K562 (cell line): ENCODE data around the gene GATB. TPM values are rescaled to one million over a fixed set of nuclear protein-coding genes. Genes with fewer than 3 reads are reported as not detected.

ENCODE experiments used
- ATAC-seq: fragments of 200-7000 bp; cut with Tn5 transposase; 3 replicates; pipeline ENCODE4 v1.9.1; 2020; ENCODE audit warnings: moderate library complexity
- BruUV-seq: library from RNA; stranded (reverse); fragments of 400-500 nt; replicated peaks from 2 replicates; lab custom pipeline; 2021; lab: Mats Ljungman, UMichigan
- CTCF ChIA-PET: fragments of 300-600 bp; formaldehyde crosslinking; extraction: SDS; loops from one replicate; lab custom pipeline; 2021; ENCODE audit warnings: low intra/inter-chr PET ratio; lab: Yijun Ruan, JAX
- POLR2A ChIA-PET: fragments of 300-600, 350-650 bp; sonication (Branson Sonifier 250); formaldehyde crosslinking; extraction: SDS; loops from one replicate; lab custom pipeline; 2021; ENCODE audit warnings: antibody characterized with exemption, inconsistent platforms; lab: Yijun Ruan, JAX
- DNase-seq, 4 experiments: peaks; one replicate each; pipeline versions ENCODE4 v3.0.0 to v3.0.0-alpha.2; 2011 to 2018; ENCODE audit warnings: low spot score in 3 of 4, mixed read lengths in 3 of 4; ENCODE audit errors: extremely low read depth in 1 of 4
- FAIRE-seq: peaks from 2 replicates; lab custom pipeline; 2011; peaks lifted over from hg19 to GRCh38; lab: Jason Lieb, UNC
- H2AFZ ChIP-seq: 2 replicates; pipeline ENCODE4 v1.6.0; 2011; ENCODE audit warnings: low read depth, low read length, control low read depth, inconsistent platforms
- H3K27ac ChIP-seq: fragments of 200-600 bp; 3 replicates; pipeline ENCODE4 v1.8.0; 2011; ENCODE audit warnings: low read depth, mild to moderate bottlenecking, control low read depth, inconsistent platforms, low read length, moderate library complexity, mixed read lengths; ENCODE audit errors: extremely low read depth
- H3K27me3 ChIP-seq, 2 experiments: fragments of 300-600 bp in 1 of 2; 2 replicates in 1 of 2; 3 replicates in 1 of 2; pipeline versions ENCODE4 v1.6.0 to v1.8.0; 2011; ENCODE audit warnings: inconsistent platforms in 2 of 2, low read length in 2 of 2, mild to moderate bottlenecking in 1 of 2, mixed read lengths in 1 of 2, moderate library complexity in 1 of 2; ENCODE audit not compliant: control insufficient read depth in 2 of 2, insufficient read depth in 2 of 2
- H3K36me3 ChIP-seq: fragments of 300-600 bp; 3 replicates; pipeline ENCODE4 v1.8.0; 2011; ENCODE audit warnings: mild to moderate bottlenecking, low read length, inconsistent platforms; ENCODE audit not compliant: control insufficient read depth, insufficient read depth
- H3K4me1 ChIP-seq, 2 experiments: fragments of 200-600 bp in 1 of 2; replicated peaks in 1 of 2; 2 replicates in 1 of 2; 3 replicates in 1 of 2; pipeline versions ENCODE4 v1.5.1 to v1.8.0; 2011; ENCODE audit warnings: inconsistent platforms in 2 of 2, low read length in 2 of 2, mild to moderate bottlenecking in 1 of 2, mixed read lengths in 1 of 2, moderate library complexity in 1 of 2; ENCODE audit not compliant: control insufficient read depth in 2 of 2, insufficient read depth in 2 of 2
- H3K4me2 ChIP-seq: 2 replicates; pipeline ENCODE4 v1.6.1; 2011; ENCODE audit warnings: low read length, control low read depth, inconsistent platforms, mixed read lengths; ENCODE audit not compliant: insufficient read depth
- H3K4me3 ChIP-seq: fragments of 200-600 bp; sonication (generic), shearing (Covaris generic); 2 replicates; pipeline ENCODE4 v1.5.1; 2016; ENCODE audit warnings: control low read depth, inconsistent platforms
- H3K79me2 ChIP-seq: fragments of 200-600 bp; 3 replicates; pipeline ENCODE4 v1.8.0; 2011; ENCODE audit warnings: low read length, inconsistent platforms; ENCODE audit not compliant: control insufficient read depth, insufficient read depth
- H3K9ac ChIP-seq, 2 experiments: 2 replicates each; pipeline versions ENCODE4 v1.6.0 to v1.6.1; 2011; ENCODE audit warnings: low read depth in 2 of 2, low read length in 2 of 2, control low read depth in 1 of 2, inconsistent platforms in 1 of 2, mild to moderate bottlenecking in 1 of 2, mixed read lengths in 1 of 2; ENCODE audit not compliant: insufficient read depth in 1 of 2
- H3K9me1 ChIP-seq: one replicate; pipeline ENCODE4 v1.6.0; 2011; ENCODE audit warnings: inconsistent platforms, mild to moderate bottlenecking, low read length, moderate library complexity; ENCODE audit not compliant: control insufficient read depth, insufficient read depth
- H3K9me3 ChIP-seq: replicated peaks from 2 replicates; pipeline ENCODE4 v1.5.1; 2011; ENCODE audit warnings: low read depth, low read length, inconsistent platforms; ENCODE audit not compliant: control insufficient read depth, insufficient read depth
- H4K20me1 ChIP-seq: replicated peaks from 2 replicates; pipeline ENCODE4 v1.6.1; 2011; ENCODE audit warnings: low read length, inconsistent platforms, mixed read lengths; ENCODE audit not compliant: control insufficient read depth, insufficient read depth
- DACH1 ChIP-seq: fragments of 450-650 bp; IDR thresholded peaks from 2 replicates; pipeline ENCODE4 v1.6.1; 2018; ENCODE audit not compliant: partially characterized antibody
- LARP7 ChIP-seq: fragments of 450-650 bp; IDR thresholded peaks from 2 replicates; pipeline ENCODE4 v1.6.1; 2016
- MAFK ChIP-seq: IDR thresholded peaks from 2 replicates; pipeline ENCODE4 v1.6.1; 2011; ENCODE audit warnings: low read length, improper control_type of control experiment
- MLLT1 ChIP-seq, 2 experiments: fragments of 450-650 bp; IDR thresholded peaks; 2 replicates each; pipeline ENCODE4 v1.6.1; 2016
- RBM17 ChIP-seq: fragments of 200-400 bp; formaldehyde crosslinking; IDR thresholded peaks from 2 replicates; pipeline ENCODE4 v1.6.1; 2017; ENCODE audit warnings: low read depth, mild to moderate bottlenecking, low read length, borderline replicate concordance
- SMARCE1 ChIP-seq: fragments of 450-650 bp; IDR thresholded peaks from 2 replicates; pipeline ENCODE4 v1.7.1; 2016; ENCODE audit warnings: mild to moderate bottlenecking
- SMC3 ChIP-seq: conservative IDR thresholded peaks from 2 replicates; pipeline ENCODE4 v1.6.1; 2011; ENCODE audit warnings: low read depth, low read length, improper control_type of control experiment; ENCODE audit not compliant: insufficient read depth
- THAP12 ChIP-seq: fragments of 250-450 bp; sonication (Bioruptor Pico); IDR thresholded peaks from 2 replicates; pipeline ENCODE4 v1.9.0; 2021; ENCODE audit warnings: mild to moderate bottlenecking, inconsistent platforms
- TRIM25 ChIP-seq: fragments of 450-650 bp; IDR thresholded peaks from 2 replicates; pipeline ENCODE4 v1.7.0; 2016; ENCODE audit warnings: borderline replicate concordance
- ZNF277 ChIP-seq: fragments of 250-450 bp; sonication (Bioruptor Pico); IDR thresholded peaks from 2 replicates; pipeline ENCODE4 v1.8.0; 2022; ENCODE audit warnings: inconsistent platforms, mild to moderate bottlenecking, moderate library complexity, borderline replicate concordance
- WGBS: fragments of 100-300 bp; shearing (Covaris generic); methylation state at CpG from one replicate; pipeline ENCODE4 v1.1.6; 2016; ENCODE audit warnings: low coverage, mixed read lengths; ENCODE audit not compliant: insufficient coverage; ENCODE audit errors: missing lambda C conversion rate; 5-methylcytosine and 5-hydroxymethylcytosine counted together
- in situ Hi-C: fragments of 300-500 bp; cut with MboI; formaldehyde crosslinking; loops from 4 replicates; pipeline ENCODE4 v1.15.0; 2018; ENCODE audit warnings: inconsistent platforms, mixed read lengths
- intact Hi-C: fragments of 100-400 bp; cut with micrococcal nuclease; formaldehyde crosslinking; loops from 2 replicates; pipeline ENCODE4 v1.14.2; 2022
- polyA plus RNA-seq, 8 experiments: library from polyadenylated mRNA; depleted of rRNA in 4 of 8; stranded (reverse) in 5 of 8; unstranded in 3 of 8; fragments of >200 nt; fragmentation: Nextera tagmentation in 2 of 8; fragmentation: Illumina TruSeq in 1 of 8; extraction: Ambion mirVana in 2 of 8; extraction: Trizol in 1 of 8; gene quantifications; 2 replicates each; pipeline versions ENCODE4 v1.2.1 to v1.2.3, GENCODE V29; 2011 to 2014; ENCODE audit warnings: inconsistent platforms in 1 of 8, missing spikeins in 1 of 8
- total RNA-seq, 7 experiments: library from RNA; depleted of rRNA in 6 of 7; stranded (reverse); fragments of >200 nt in 6 of 7; fragmentation: Illumina TruSeq in 2 of 7; extraction: Trizol in 2 of 7; gene quantifications; 2 replicates each; pipeline versions ENCODE4 v1.2.1 to v1.2.3, GENCODE V29; 2011 to 2021; ENCODE audit warnings: low replicate concordance in 1 of 7

Gene GATB
- total and polyA plus RNA-seq, 9 of the 15 experiments (the other 6 are each of a cell fraction or from before 2014, with no cell fraction given) = 15.3 to 31.8 (median 26.2) TPM

GRCh38 chr4:151781026-151781425 lies 20.2 kb upstream of the GATB start (continued):
- TF ChIP-seq TRIM25 (no peak), THAP12 (CRISPR knock-in tag) (no peak)

GRCh38 chr4:151777471-151777870 lies 16.7 kb upstream of the GATB start:
- intact Hi-C loops = no loop called here
- no peak overlapping the region for H3K4me3 ChIP-seq
- no peaks in the 10 kb centered on the region for H3K9me1 ChIP-seq
- no peak for FAIRE-seq
- H4K20me1 ChIP-seq = no peaks in the 10 kb centered on the region
- no peak for DNase-seq
- in situ Hi-C loops = no loop called here
- H3K27me3 ChIP-seq = peaks cover 3 to 5% of the 10 kb centered on the region in 2 experiments; a peak in 1 of 5 replicates
- no peak for ATAC-seq
- WGBS = 0% methylated on average over 1 of the region's 1 CpG
- H3K4me2 ChIP-seq = no peak overlapping the region
- POLR2A ChIA-PET = no interaction called here
- CTCF ChIA-PET = no interaction called here
- no peak for TF ChIP-seq MAFK
- TF ChIP-seq SMC3 = no peak
- TF ChIP-seq DACH1 = no peak
- no peak for TF ChIP-seq MLLT1 (IDR thresholded peaks at IDR 0.05)
- no peak for TF ChIP-seq RBM17
- no peak for TF ChIP-seq LARP7
- TF ChIP-seq ZNF277 (CRISPR knock-in tag) = no peak
- no peak for TF ChIP-seq SMARCE1
- H3K36me3 ChIP-seq = no peaks in the 10 kb centered on the region
- H3K27ac ChIP-seq = no peak overlapping the region
- H3K4me1 ChIP-seq = no peaks in the 10 kb centered on the region
- no peaks in the 10 kb centered on the region for H3K9me3 ChIP-seq
- H3K9ac ChIP-seq = no peak overlapping the region
- no peak overlapping the region for H2AFZ ChIP-seq
- H3K79me2 ChIP-seq = no peaks in the 10 kb centered on the region
- BruUV-seq = no TSS peak
